Bronchial epithelial cell (primary cell): ENCODE data around the gene KIAA1671. TPM values are rescaled to one million over a fixed set of nuclear protein-coding genes. Genes with fewer than 3 reads are reported as not detected.

Experiments
- DNase-seq: peaks from one replicate; pipeline ENCODE4 v3.0.0-alpha.2; 2010; ENCODE audit warnings: low read depth
- FAIRE-seq: peaks from 2 replicates; lab custom pipeline; 2011; peaks lifted over from hg19 to GRCh38; lab: Jason Lieb, UNC
- H3K27me3 ChIP-seq: 2 replicates; pipeline ENCODE4 v1.5.1; 2011; ENCODE audit warnings: low read length; ENCODE audit not compliant: control insufficient read depth, insufficient read depth
- H3K36me3 ChIP-seq: 2 replicates; pipeline ENCODE4 v1.5.1; 2011; ENCODE audit warnings: low read length; ENCODE audit not compliant: control insufficient read depth, insufficient read depth
- H3K4me3 ChIP-seq: 2 replicates; pipeline ENCODE4 v1.5.1; 2011; ENCODE audit warnings: mild to moderate bottlenecking, low read depth, low read length, control low read depth
- total RNA-seq: library from RNA; depleted of rRNA; stranded (reverse); fragments of >200 nt; gene quantifications from 2 replicates; pipeline ENCODE4 v1.2.1, GENCODE V29; 2014
- TF ChIP-seq, protein P1 (sequence below): IDR thresholded peaks from 2 replicates; pipeline ENCODE4 v1.5.1; 2011; ENCODE audit warnings: mild to moderate bottlenecking, moderate library complexity, low read length, control low read depth, inconsistent platforms; ENCODE audit not compliant: insufficient read depth, severe bottlenecking

The KIAA1671 gene
- total RNA-seq, 1 donor from 2014 or later = 14.7 TPM

GRCh38 chr22:25069758-25070481 is 117.4 kb downstream of the KIAA1671 start:
- H3K27me3 ChIP-seq = no peaks in the 10 kb centered on the region
- DNase-seq (no peak), FAIRE-seq (peak; percentile 68)
- TF ChIP-seq, protein P1, sequence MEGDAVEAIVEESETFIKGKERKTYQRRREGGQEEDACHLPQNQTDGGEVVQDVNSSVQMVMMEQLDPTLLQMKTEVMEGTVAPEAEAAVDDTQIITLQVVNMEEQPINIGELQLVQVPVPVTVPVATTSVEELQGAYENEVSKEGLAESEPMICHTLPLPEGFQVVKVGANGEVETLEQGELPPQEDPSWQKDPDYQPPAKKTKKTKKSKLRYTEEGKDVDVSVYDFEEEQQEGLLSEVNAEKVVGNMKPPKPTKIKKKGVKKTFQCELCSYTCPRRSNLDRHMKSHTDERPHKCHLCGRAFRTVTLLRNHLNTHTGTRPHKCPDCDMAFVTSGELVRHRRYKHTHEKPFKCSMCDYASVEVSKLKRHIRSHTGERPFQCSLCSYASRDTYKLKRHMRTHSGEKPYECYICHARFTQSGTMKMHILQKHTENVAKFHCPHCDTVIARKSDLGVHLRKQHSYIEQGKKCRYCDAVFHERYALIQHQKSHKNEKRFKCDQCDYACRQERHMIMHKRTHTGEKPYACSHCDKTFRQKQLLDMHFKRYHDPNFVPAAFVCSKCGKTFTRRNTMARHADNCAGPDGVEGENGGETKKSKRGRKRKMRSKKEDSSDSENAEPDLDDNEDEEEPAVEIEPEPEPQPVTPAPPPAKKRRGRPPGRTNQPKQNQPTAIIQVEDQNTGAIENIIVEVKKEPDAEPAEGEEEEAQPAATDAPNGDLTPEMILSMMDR = no peak
- H3K4me3 ChIP-seq = no peak overlapping the region
- peaks cover 6% of the 10 kb centered on the region for H3K36me3 ChIP-seq

DNA sequence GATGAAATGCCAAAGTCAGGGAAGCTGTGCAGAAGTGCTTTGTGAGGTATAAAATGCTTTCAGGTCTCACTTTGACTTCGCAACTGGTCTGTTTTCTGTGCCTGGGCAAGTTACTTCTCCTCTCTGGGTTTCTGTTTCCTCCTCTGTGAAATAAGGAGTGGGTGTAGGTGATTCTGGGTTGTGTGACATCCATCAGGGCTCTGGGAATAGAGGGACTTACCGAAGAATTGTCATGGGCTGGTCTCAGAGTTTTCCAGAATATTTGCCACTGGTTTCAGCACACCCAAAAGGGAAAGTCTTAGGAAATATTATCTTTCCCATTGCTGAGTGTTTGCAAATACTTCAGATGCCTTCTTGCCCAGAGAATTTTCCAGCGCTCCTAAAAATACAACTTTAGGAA is 118.4 kb downstream of the KIAA1671 start:
- TF ChIP-seq, protein P1 = no peak
- DNase-seq (no peak), FAIRE-seq (no peak)
- H3K27me3 ChIP-seq = no peaks in the 10 kb centered on the region
- peaks cover 6% of the 10 kb centered on the region for H3K36me3 ChIP-seq
- no peak overlapping the region for H3K4me3 ChIP-seq

DNA sequence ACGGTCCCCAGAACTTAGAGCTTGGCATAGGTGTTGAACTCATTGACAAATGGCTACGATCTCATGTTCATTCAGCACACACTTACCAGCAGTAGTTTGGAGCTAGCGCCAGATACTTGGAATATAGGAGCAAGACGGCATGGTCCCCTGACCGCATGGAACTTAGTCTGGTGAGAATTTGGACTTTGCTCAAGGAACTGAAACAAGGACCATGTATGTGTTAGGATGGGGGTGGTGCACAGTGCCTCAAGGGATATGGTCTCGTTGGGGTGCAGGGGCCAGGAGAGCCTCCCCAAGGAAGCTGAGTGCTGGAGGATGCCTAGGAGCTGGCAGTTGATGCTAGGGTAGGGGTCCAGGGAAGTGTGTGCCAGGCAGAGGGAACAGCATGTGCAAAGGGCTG is 119.2 kb downstream of the KIAA1671 start:
- TF ChIP-seq, protein P1 = no peak
- peaks cover 4% of the 10 kb centered on the region for H3K36me3 ChIP-seq
- no peak overlapping the region for H3K4me3 ChIP-seq
- FAIRE-seq (no peak), DNase-seq (no peak)
- no peaks in the 10 kb centered on the region for H3K27me3 ChIP-seq

DNA sequence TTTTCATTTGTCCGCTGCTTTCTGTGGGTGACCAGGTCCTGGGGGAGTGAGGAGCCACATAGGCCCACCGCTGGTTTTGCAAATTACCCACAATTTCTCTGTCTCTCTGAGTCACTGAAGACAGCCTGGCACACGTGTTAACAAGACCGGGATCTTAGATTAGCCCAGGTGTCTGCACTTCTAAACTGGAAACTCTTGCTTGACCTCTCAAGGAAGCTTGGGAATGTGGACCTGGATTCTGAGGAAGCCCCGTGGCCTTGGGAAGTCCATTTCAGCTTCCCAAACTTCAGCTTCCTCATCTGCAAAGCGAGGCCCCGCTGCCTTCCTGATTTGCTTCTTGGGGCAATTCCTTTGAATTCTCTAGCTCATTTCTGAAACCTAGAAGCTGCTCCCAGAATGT is 119.9 kb downstream of the KIAA1671 start:
- Histone ChIP-seq H3K36me3 (peaks cover 4% of the 10 kb centered on the region), H3K27me3 (no peaks in the 10 kb centered on the region), H3K4me3 (no peak overlapping the region)
- TF ChIP-seq, protein P1 = no peak
- FAIRE-seq (no peak), DNase-seq (no peak)

GRCh38 chr22:25076336-25076735 is 123.8 kb downstream of the KIAA1671 start:
- H3K36me3 ChIP-seq = peaks cover 4% of the 10 kb centered on the region
- FAIRE-seq = peak; percentile 58
- TF ChIP-seq, protein P1 = no peak
- no peaks in the 10 kb centered on the region for H3K27me3 ChIP-seq
- no peak for DNase-seq
- H3K4me3 ChIP-seq = no peak overlapping the region

- Histone ChIP-seq H3K4me3 (no peak overlapping the region), H3K36me3 (peaks cover 4% of the 10 kb centered on the region), H3K27me3 (no peaks in the 10 kb centered on the region)
- FAIRE-seq = no peak
- no peak for DNase-seq
- TF ChIP-seq, protein P1 = no peak
These were observed 124.5 kb downstream of the KIAA1671 start for GRCh38 chr22:25077056-25077455.
